A549 (cell line): ENCODE results near the gene PITPNC1. TPM values are rescaled to one million over a fixed set of nuclear protein-coding genes. Genes with fewer than 3 reads are reported as not detected.

Experiments used
- ATAC-seq, 2 experiments: fragments of 200-7000 bp in 1 of 2; fragments of >200 bp in 1 of 2; cut with Nextera tagmentation in 1 of 2; cut with Tn5 transposase in 1 of 2; 3 replicates each; pipeline versions ENCODE4 v1.8.0 to v1.9.1; 2018 to 2020; ENCODE audit warnings: mild to moderate bottlenecking in 1 of 2, moderate library complexity in 1 of 2
- CTCF ChIA-PET: fragments of 300-600 bp; sonication (Branson Sonifier 250); formaldehyde crosslinking; extraction: SDS; loops from one replicate; lab custom pipeline; 2021; ENCODE audit warnings: antibody characterized with exemption, inconsistent platforms; lab: Yijun Ruan, JAX
- POLR2A ChIA-PET: fragments of 350-600 bp; formaldehyde crosslinking; extraction: SDS; loops from one replicate; lab custom pipeline; 2021; ENCODE audit warnings: antibody characterized with exemption, inconsistent platforms; lab: Yijun Ruan, JAX
- DNase-seq, 2 experiments: peaks; one replicate each; pipeline versions ENCODE4 v3.0.0 to v3.0.0-alpha.2; 2011 to 2016; ENCODE audit warnings: low read depth in 1 of 2, low spot score in 1 of 2
- FAIRE-seq: peaks from 2 replicates; lab custom pipeline; 2011; peaks lifted over from hg19 to GRCh38; lab: Jason Lieb, UNC
- H3K27ac ChIP-seq, 2 experiments: fragments of >200 bp; sonication (Bioruptor Twin); formaldehyde crosslinking; 3 replicates each; pipeline ENCODE4 v1.5.1; 2016 to 2017
- H3K4me1 ChIP-seq: fragments of >200 bp; sonication (Bioruptor Twin); formaldehyde crosslinking; 3 replicates; pipeline ENCODE4 v1.6.1; 2016
- H3K4me2 ChIP-seq: fragments of >200 bp; sonication (Bioruptor Twin); formaldehyde crosslinking; 3 replicates; pipeline ENCODE4 v1.6.1; 2016
- H3K4me3 ChIP-seq: fragments of >200 bp; sonication (Bioruptor Twin); formaldehyde crosslinking; 3 replicates; pipeline ENCODE4 v1.5.1; 2016
- H3K9me3 ChIP-seq: fragments of >200 bp; sonication (Bioruptor Twin); formaldehyde crosslinking; 3 replicates; pipeline ENCODE4 v1.6.1; 2016
- BHLHE40 ChIP-seq: IDR thresholded peaks from 2 replicates; pipeline ENCODE4 v1.6.1; 2012; ENCODE audit warnings: low read depth, low read length, inconsistent platforms
- CBX8 ChIP-seq: fragments of 200-600 bp; sonication (generic); IDR thresholded peaks from 2 replicates; pipeline ENCODE4 v1.6.1; 2016
- CHD4 ChIP-seq: fragments of 200-600 bp; sonication (generic); IDR thresholded peaks from 2 replicates; pipeline ENCODE4 v1.6.1; 2016; ENCODE audit warnings: antibody characterized with exemption, mild to moderate bottlenecking, borderline replicate concordance
- E2F6 ChIP-seq: IDR thresholded peaks from 2 replicates; pipeline ENCODE4 v1.6.1; 2012; ENCODE audit warnings: low read depth, borderline replicate concordance
- FOXS1 ChIP-seq: fragments of 250-450 bp; sonication (Bioruptor Pico); IDR thresholded peaks from 2 replicates; pipeline ENCODE4 v1.5.0; 2020; ENCODE audit warnings: mild to moderate bottlenecking, moderate library complexity
- HES2 ChIP-seq: fragments of >200 bp; sonication (Bioruptor Twin); formaldehyde crosslinking; IDR thresholded peaks from 2 replicates; pipeline ENCODE4 v1.6.1; 2016
- HEYL ChIP-seq: fragments of 250-450 bp; sonication (Bioruptor Pico); IDR thresholded peaks from 2 replicates; pipeline ENCODE4 v1.8.0; 2021; ENCODE audit warnings: mild to moderate bottlenecking, moderate library complexity
- JUN ChIP-seq, 2 experiments: fragments of >200 bp; sonication (Bioruptor Twin); formaldehyde crosslinking; IDR thresholded peaks; 2 replicates in 1 of 2; 3 replicates in 1 of 2; pipeline ENCODE4 v1.6.1; 2016 to 2017
- JUNB ChIP-seq: fragments of >200 bp; sonication (Bioruptor Twin); formaldehyde crosslinking; IDR thresholded peaks from 2 replicates; pipeline ENCODE4 v1.6.1; 2016
- KDM1A ChIP-seq: fragments of 200-600 bp; sonication (generic); IDR thresholded peaks from 2 replicates; pipeline ENCODE4 v1.6.1; 2016; ENCODE audit warnings: low read depth, mild to moderate bottlenecking
- MAX ChIP-seq: IDR thresholded peaks from 2 replicates; pipeline ENCODE4 v1.6.1; 2012
- MYC ChIP-seq: IDR thresholded peaks from 2 replicates; pipeline ENCODE4 v1.6.1; 2012; ENCODE audit warnings: mild to moderate bottlenecking, inconsistent platforms, low read length, improper control_type of control experiment, borderline replicate concordance
- NFE2L2 ChIP-seq: fragments of 150-350 bp; conservative IDR thresholded peaks from 2 replicates; pipeline ENCODE4 v1.6.1; 2014; ENCODE audit warnings: low read length
- NPAS2 ChIP-seq: fragments of 250-450 bp; sonication (Bioruptor Pico); IDR thresholded peaks from 2 replicates; pipeline ENCODE4 v1.8.0; 2022; ENCODE audit warnings: mild to moderate bottlenecking, moderate library complexity, borderline replicate concordance
- NR3C1 ChIP-seq: fragments of >200 bp; sonication (Bioruptor Twin); formaldehyde crosslinking; IDR thresholded peaks from 3 replicates; pipeline ENCODE4 v1.6.1; 2017
- PBX3 ChIP-seq: IDR thresholded peaks from 2 replicates; pipeline ENCODE4 v1.6.1; 2012
- POLR2AphosphoS2 ChIP-seq: conservative IDR thresholded peaks from 2 replicates; pipeline ENCODE4 v1.6.1; 2012; ENCODE audit warnings: low read length, improper control_type of control experiment, inconsistent platforms
- RAD21 ChIP-seq, 2 experiments: fragments of >200 bp in 1 of 2; sonication (Bioruptor Twin) in 1 of 2; formaldehyde crosslinking in 1 of 2; IDR thresholded peaks in 1 of 2; conservative IDR thresholded peaks in 1 of 2; 2 replicates in 1 of 2; 3 replicates in 1 of 2; pipeline ENCODE4 v1.6.1; 2012 to 2018; ENCODE audit warnings: inconsistent platforms in 1 of 2
- RFX5 ChIP-seq: fragments of 450-650 bp; IDR thresholded peaks from 2 replicates; pipeline ENCODE4 v1.7.1; 2014; ENCODE audit warnings: antibody characterized with exemption, mild to moderate bottlenecking, moderate library complexity
- RNF2 ChIP-seq: fragments of 200-600 bp; sonication (generic); IDR thresholded peaks from 2 replicates; pipeline ENCODE4 v1.6.1; 2016; ENCODE audit warnings: low read depth, mild to moderate bottlenecking, antibody characterized with exemption, moderate library complexity, borderline replicate concordance
- SMC3 ChIP-seq: fragments of >200 bp; sonication (Bioruptor Twin); formaldehyde crosslinking; IDR thresholded peaks from 3 replicates; pipeline ENCODE4 v1.6.1; 2018; ENCODE audit warnings: inconsistent platforms
- SREBF2 ChIP-seq: fragments of 450-650 bp; IDR thresholded peaks from 2 replicates; pipeline ENCODE4 v1.6.1; 2014; ENCODE audit warnings: mild to moderate bottlenecking, moderate library complexity
- USF2 ChIP-seq: fragments of 450-650 bp; IDR thresholded peaks from 2 replicates; pipeline ENCODE4 v1.6.1; 2014; ENCODE audit warnings: antibody characterized with exemption
- ZC3H11A ChIP-seq: fragments of 450-650 bp; IDR thresholded peaks from 2 replicates; pipeline ENCODE4 v1.6.1; 2014; ENCODE audit warnings: antibody characterized with exemption, mild to moderate bottlenecking
- ZFP36 ChIP-seq: fragments of 450-650 bp; IDR thresholded peaks from 2 replicates; pipeline ENCODE4 v1.6.1; 2014; ENCODE audit warnings: borderline replicate concordance; ENCODE audit not compliant: partially characterized antibody
- WGBS: methylation state at CpG from one replicate; pipeline ENCODE4 v1.1.6; 2017; ENCODE audit errors: missing lambda C conversion rate; 5-methylcytosine and 5-hydroxymethylcytosine counted together
- polyA plus RNA-seq, 4 experiments: library from polyadenylated mRNA; depleted of rRNA in 3 of 4; stranded (reverse); fragments of >200 nt; fragmentation: RNase III in 1 of 4; extraction: RNeasy Plus Mini Kit Qiagen cat#74134 plus additional on column Dnase treatment in 1 of 4; gene quantifications; 2 replicates in 3 of 4; 3 replicates in 1 of 4; pipeline ENCODE4 v1.2.3, GENCODE V29; 2011 to 2017
- TF ChIP-seq, protein P1 (sequence below): fragments of 250-450 bp; sonication (Bioruptor Pico); IDR thresholded peaks from 2 replicates; pipeline ENCODE4 v1.5.0; 2021; ENCODE audit warnings: mild to moderate bottlenecking, moderate library complexity, borderline replicate concordance
- TF ChIP-seq, protein P2 (sequence below): fragments of >200 bp; sonication (Bioruptor Twin); formaldehyde crosslinking; IDR thresholded peaks from 3 replicates; pipeline ENCODE4 v1.5.1; 2016
- TF ChIP-seq, protein P3 (sequence below): fragments of 250-450 bp; sonication (Bioruptor Pico); IDR thresholded peaks from 2 replicates; pipeline ENCODE4 v1.5.0; 2020; ENCODE audit warnings: low read depth, mild to moderate bottlenecking, moderate library complexity

Gene PITPNC1
- polyA plus RNA-seq, 2 of the 4 experiments (the other 2 are of a cell fraction), result 3.7 to 11.2 TPM

- ChIA-PET CTCF (interaction anchor here (0.5 to 2.1 kb wide), 3 partner anchors 149 to 467 kb away, joined by 3 to 10 read pairs (median 8); no protein-coding TSS in a partner anchor), POLR2A (no interaction called here)
- DNase-seq (no peak), ATAC-seq (no peak), FAIRE-seq (no peak)
- Histone ChIP-seq H3K4me3 (no peak overlapping the region), H3K9me3 (no peaks in the 10 kb centered on the region), H3K27ac (no peak overlapping the region), H3K4me1 (no peaks in the 10 kb centered on the region), H3K4me2 (no peak overlapping the region)
- TF ChIP-seq MYC, result no peak
- TF ChIP-seq CHD4, result no peak
- no peak for TF ChIP-seq E2F6
- no peak for TF ChIP-seq NFE2L2
- no peak for TF ChIP-seq KDM1A
- no peak for TF ChIP-seq POLR2AphosphoS2
- no peak for TF ChIP-seq NPAS2 (CRISPR knock-in tag)
- no peak for TF ChIP-seq USF2
- TF ChIP-seq HEYL, result no peak
- no peak for TF ChIP-seq BHLHE40
- TF ChIP-seq SMC3, result no peak
- TF ChIP-seq CBX8, result no peak
- TF ChIP-seq ZC3H11A, result no peak
- TF ChIP-seq, protein P1, sequence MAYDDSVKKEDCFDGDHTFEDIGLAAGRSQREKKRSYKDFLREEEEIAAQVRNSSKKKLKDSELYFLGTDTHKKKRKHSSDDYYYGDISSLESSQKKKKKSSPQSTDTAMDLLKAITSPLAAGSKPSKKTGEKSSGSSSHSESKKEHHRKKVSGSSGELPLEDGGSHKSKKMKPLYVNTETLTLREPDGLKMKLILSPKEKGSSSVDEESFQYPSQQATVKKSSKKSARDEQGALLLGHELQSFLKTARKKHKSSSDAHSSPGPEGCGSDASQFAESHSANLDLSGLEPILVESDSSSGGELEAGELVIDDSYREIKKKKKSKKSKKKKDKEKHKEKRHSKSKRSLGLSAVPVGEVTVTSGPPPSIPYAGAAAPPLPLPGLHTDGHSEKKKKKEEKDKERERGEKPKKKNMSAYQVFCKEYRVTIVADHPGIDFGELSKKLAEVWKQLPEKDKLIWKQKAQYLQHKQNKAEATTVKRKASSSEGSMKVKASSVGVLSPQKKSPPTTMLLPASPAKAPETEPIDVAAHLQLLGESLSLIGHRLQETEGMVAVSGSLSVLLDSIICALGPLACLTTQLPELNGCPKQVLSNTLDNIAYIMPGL (CRISPR knock-in tag), result no peak
- no peak for TF ChIP-seq FOXS1 (CRISPR knock-in tag)
- no peak for TF ChIP-seq NR3C1
- no peak for TF ChIP-seq JUNB
- no peak for TF ChIP-seq RFX5
- no peak for TF ChIP-seq SREBF2
- no peak for TF ChIP-seq JUN (IDR thresholded peaks at IDR 0.05)
- WGBS, result 33% methylated on average over 2 of the region's 2 CpGs
Observed at GRCh38 chr17:67623767-67624166, 246.7 kb downstream of the PITPNC1 start.

DNA sequence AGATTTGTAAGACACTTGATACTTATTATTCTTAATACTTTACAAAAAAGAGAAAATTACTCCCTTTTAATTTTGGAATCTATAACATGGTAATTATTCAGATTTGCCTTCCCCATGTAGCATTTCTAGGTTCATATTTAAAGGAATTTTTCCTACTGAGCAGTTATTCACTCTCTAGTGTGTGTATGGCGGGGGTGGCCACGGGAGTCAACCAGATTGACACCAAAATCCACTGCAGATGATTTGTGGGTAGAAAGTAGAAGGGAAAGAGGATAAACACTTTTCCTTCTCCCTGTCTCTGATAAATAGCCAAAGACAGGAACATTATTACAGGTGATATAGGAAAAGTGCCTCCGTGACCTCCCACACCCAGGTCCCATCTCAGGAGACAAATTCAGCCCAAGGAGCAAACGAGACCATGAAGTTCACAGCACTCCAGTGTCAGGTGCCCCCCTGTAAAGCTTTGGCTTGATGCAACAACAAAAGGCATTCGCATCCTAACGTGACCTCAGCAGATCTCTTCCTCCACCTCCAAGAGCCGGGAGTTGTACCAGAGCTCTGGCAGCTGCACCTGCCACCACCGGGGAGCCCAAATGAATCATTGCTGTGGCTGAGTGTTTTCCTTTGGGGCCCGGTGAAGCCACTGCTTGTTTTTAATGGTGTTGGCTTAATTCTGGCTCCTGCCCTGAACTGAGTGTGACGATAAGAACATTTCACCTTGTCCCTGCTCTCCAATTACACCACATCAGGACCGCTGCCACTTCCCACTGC is 248.0 kb downstream of the PITPNC1 start:
- CTCF ChIA-PET, result interaction anchor here (0.8 to 2.1 kb wide), 4 partner anchors 150 to 403 kb away, joined by 3 to 10 read pairs (median 6); no protein-coding TSS in a partner anchor

More for the DNA sequence above, 248.0 kb downstream of the PITPNC1 start:
- 62% methylated on average over 11 of the region's 11 CpGs for WGBS
- no peaks in the 10 kb centered on the region for H3K9me3 ChIP-seq
- peak in 1 of 2 experiments; percentile 21; a peak in 2 of 6 replicates for ATAC-seq
- no peak overlapping the region for H3K4me3 ChIP-seq
- FAIRE-seq, result no peak
- DNase-seq, result no peak
- H3K4me1 ChIP-seq, result no peaks in the 10 kb centered on the region
- POLR2A ChIA-PET, result no interaction called here
- no peak overlapping the region for H3K4me2 ChIP-seq
- no peak overlapping the region for H3K27ac ChIP-seq
- TF ChIP-seq NFE2L2 (no peak), CBX8 (no peak), PBX3 (no peak), HES2 (no peak), ZFP36 (no peak), RNF2 (no peak), HEYL (no peak), CHD4 (no peak), KDM1A (no peak), RFX5 (no peak), MAX (no peak), RAD21 (conservative IDR thresholded peaks at IDR 0.05 in 1 of 2, IDR thresholded peaks at IDR 0.05 in 1 of 2) (no peak)
- TF ChIP-seq, protein P2, sequence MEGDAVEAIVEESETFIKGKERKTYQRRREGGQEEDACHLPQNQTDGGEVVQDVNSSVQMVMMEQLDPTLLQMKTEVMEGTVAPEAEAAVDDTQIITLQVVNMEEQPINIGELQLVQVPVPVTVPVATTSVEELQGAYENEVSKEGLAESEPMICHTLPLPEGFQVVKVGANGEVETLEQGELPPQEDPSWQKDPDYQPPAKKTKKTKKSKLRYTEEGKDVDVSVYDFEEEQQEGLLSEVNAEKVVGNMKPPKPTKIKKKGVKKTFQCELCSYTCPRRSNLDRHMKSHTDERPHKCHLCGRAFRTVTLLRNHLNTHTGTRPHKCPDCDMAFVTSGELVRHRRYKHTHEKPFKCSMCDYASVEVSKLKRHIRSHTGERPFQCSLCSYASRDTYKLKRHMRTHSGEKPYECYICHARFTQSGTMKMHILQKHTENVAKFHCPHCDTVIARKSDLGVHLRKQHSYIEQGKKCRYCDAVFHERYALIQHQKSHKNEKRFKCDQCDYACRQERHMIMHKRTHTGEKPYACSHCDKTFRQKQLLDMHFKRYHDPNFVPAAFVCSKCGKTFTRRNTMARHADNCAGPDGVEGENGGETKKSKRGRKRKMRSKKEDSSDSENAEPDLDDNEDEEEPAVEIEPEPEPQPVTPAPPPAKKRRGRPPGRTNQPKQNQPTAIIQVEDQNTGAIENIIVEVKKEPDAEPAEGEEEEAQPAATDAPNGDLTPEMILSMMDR, result no peak
- TF ChIP-seq, protein P3, sequence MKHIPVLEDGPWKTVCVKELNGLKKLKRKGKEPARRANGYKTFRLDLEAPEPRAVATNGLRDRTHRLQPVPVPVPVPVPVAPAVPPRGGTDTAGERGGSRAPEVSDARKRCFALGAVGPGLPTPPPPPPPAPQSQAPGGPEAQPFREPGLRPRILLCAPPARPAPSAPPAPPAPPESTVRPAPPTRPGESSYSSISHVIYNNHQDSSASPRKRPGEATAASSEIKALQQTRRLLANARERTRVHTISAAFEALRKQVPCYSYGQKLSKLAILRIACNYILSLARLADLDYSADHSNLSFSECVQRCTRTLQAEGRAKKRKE (CRISPR knock-in tag), result no peak
- TF ChIP-seq, all 56 proteins: peak for 0
